Endodermal cell (in vitro differentiated cells): Measurements from ENCODE around the gene PSME3IP1. TPM values are rescaled to one million over a fixed set of nuclear protein-coding genes. Genes with fewer than 3 reads are reported as not detected.

ENCODE experiments used
- DNase-seq: peaks from one replicate; pipeline ENCODE4 v3.0.0-alpha.2; 2017
- H3K27ac ChIP-seq: 2 replicates; pipeline ENCODE4 v1.5.1; 2013; ENCODE audit warnings: mild to moderate bottlenecking, low read depth, low read length, moderate library complexity
- H3K27me3 ChIP-seq: 2 replicates; pipeline ENCODE4 v1.6.1; 2013; ENCODE audit warnings: mild to moderate bottlenecking, low read length, moderate library complexity; ENCODE audit not compliant: insufficient read depth, control insufficient read depth, poor library complexity, severe bottlenecking
- H3K36me3 ChIP-seq: 2 replicates; pipeline ENCODE4 v1.7.0; 2013; ENCODE audit warnings: mild to moderate bottlenecking, low read length, moderate library complexity; ENCODE audit not compliant: control insufficient read depth, insufficient read depth
- H3K4me1 ChIP-seq: one replicate; pipeline ENCODE4 v1.7.0; 2013; ENCODE audit warnings: low read length; ENCODE audit not compliant: control insufficient read depth, insufficient read depth
- H3K4me3 ChIP-seq: 2 replicates; pipeline ENCODE4 v1.5.1; 2013; ENCODE audit warnings: mild to moderate bottlenecking, low read length, moderate library complexity
- H3K9ac ChIP-seq: 2 replicates; pipeline ENCODE4 v1.6.1; 2013; ENCODE audit warnings: mild to moderate bottlenecking, low read length, moderate library complexity; ENCODE audit not compliant: poor library complexity, severe bottlenecking; ENCODE audit errors: extremely low read depth
- H3K9me3 ChIP-seq: 2 replicates; pipeline ENCODE4 v1.6.1; 2013; ENCODE audit warnings: mild to moderate bottlenecking, low read length, moderate library complexity; ENCODE audit not compliant: control insufficient read depth
- H3K27ac Mint-ChIP-seq: 2 replicates; pipeline ENCODE4 v1.8.0; 2020; ENCODE audit warnings: mixed read lengths
- H3K27me3 Mint-ChIP-seq: 2 replicates; pipeline ENCODE4 v1.8.0; 2021; ENCODE audit warnings: mild to moderate bottlenecking, mixed read lengths; ENCODE audit not compliant: insufficient read depth
- H3K36me3 Mint-ChIP-seq: 2 replicates; pipeline ENCODE4 v1.8.0; 2020; ENCODE audit warnings: low read depth, mixed read lengths
- H3K4me1 Mint-ChIP-seq: 2 replicates; pipeline ENCODE4 v1.8.0; 2020; ENCODE audit warnings: mixed read lengths
- H3K4me3 Mint-ChIP-seq: 2 replicates; pipeline ENCODE4 v1.8.0; 2020; ENCODE audit warnings: mild to moderate bottlenecking, moderate library complexity, mixed read lengths
- H3K9me3 Mint-ChIP-seq: 2 replicates; pipeline ENCODE4 v1.8.0; 2020; ENCODE audit warnings: mild to moderate bottlenecking, mixed read lengths
- WGBS, 2 experiments: methylation state at CpG; one replicate each; pipeline versions ENCODE4 v1.1.5 to v1.1.7; 2013; ENCODE audit warnings: missing lambda C conversion rate in 2 of 2, mixed read lengths in 1 of 2; ENCODE audit not compliant: insufficient coverage in 1 of 2, insufficient read length in 1 of 2; 5-methylcytosine and 5-hydroxymethylcytosine counted together
- total RNA-seq, 2 donors: library from RNA; stranded (reverse); fragmentation: NEBNext Ultra II Directional in 1 of 2; extraction: Animal tissue kit (Norgen Biotek cat#: 25700) in 1 of 2; gene quantifications; 2 replicates in 1 of 2; 3 replicates in 1 of 2; pipeline ENCODE4 v1.2.1, GENCODE V29; 2021
- TF ChIP-seq, protein P1 (sequence below): fragments of 200-600 bp; sonication (generic); conservative IDR thresholded peaks from 2 replicates; pipeline ENCODE4 v1.5.0; 2021; ENCODE audit warnings: antibody characterized with exemption, mild to moderate bottlenecking

The PSME3IP1 gene
- total RNA-seq, 2 donors from 2014 or later, result 94.2 to 102 TPM

DNA sequence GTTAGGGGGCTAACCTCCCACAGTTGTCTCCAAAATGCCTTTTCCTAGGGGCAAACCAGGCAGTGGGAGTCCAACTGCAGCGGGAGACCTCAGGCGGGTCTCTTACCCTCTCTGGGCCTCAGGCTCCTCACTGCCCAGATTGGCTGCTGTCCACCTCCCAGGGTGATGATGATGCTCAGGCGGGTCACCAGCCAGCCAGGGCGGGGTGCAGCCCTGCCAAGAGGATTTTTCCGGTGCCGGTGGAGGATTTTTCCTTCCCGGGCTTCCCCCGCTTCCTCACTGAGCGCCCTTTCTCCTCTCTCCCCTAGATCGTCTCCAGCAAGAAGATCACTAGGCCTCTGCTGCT, 70.7 kb downstream of the PSME3IP1 start:
- H3K36me3 Mint-ChIP-seq, result peaks cover 2% of the 10 kb centered on the region
- H3K9me3 Mint-ChIP-seq, result no peaks in the 10 kb centered on the region
- 79 to 81% methylated on average over 4 to 10 of the region's 10 CpGs for WGBS, 2 experiments
- H3K4me3 Mint-ChIP-seq, result no peak overlapping the region
- Histone ChIP-seq H3K4me3 (no peak overlapping the region), H3K4me1 (no peaks in the 10 kb centered on the region), H3K9ac (no peak overlapping the region), H3K27ac (peak overlapping the region; percentile 93), H3K36me3 (peaks cover 6% of the 10 kb centered on the region), H3K9me3 (no peaks in the 10 kb centered on the region), H3K27me3 (no peaks in the 10 kb centered on the region)
- no peak for DNase-seq
- no peak overlapping the region for H3K27ac Mint-ChIP-seq
- TF ChIP-seq, protein P1, sequence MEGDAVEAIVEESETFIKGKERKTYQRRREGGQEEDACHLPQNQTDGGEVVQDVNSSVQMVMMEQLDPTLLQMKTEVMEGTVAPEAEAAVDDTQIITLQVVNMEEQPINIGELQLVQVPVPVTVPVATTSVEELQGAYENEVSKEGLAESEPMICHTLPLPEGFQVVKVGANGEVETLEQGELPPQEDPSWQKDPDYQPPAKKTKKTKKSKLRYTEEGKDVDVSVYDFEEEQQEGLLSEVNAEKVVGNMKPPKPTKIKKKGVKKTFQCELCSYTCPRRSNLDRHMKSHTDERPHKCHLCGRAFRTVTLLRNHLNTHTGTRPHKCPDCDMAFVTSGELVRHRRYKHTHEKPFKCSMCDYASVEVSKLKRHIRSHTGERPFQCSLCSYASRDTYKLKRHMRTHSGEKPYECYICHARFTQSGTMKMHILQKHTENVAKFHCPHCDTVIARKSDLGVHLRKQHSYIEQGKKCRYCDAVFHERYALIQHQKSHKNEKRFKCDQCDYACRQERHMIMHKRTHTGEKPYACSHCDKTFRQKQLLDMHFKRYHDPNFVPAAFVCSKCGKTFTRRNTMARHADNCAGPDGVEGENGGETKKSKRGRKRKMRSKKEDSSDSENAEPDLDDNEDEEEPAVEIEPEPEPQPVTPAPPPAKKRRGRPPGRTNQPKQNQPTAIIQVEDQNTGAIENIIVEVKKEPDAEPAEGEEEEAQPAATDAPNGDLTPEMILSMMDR, result no peak
- no peaks in the 10 kb centered on the region for H3K27me3 Mint-ChIP-seq
- peaks cover 8% of the 10 kb centered on the region for H3K4me1 Mint-ChIP-seq

DNA sequence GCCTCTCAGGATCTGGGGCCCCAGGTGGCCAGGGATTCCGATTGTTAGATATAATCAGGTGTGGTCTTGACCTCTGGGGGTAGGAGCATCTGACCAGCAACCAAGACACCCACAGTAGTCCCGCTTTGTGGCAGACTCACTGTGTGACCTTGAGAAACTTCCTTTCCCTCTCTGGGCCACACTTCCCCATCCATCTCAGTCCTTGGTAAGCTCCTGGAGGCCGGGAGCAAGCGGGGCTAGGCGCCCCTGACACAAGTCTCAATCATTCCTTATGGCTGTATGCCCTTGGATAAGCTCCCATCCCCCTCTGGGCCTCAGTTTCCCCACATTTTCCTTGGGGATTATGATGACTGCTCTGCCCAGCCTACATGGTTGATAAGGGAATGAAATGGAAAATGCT, 72.2 kb downstream of the PSME3IP1 start:
- Histone ChIP-seq H3K27me3 (no peaks in the 10 kb centered on the region), H3K9me3 (no peaks in the 10 kb centered on the region), H3K4me3 (no peak overlapping the region), H3K27ac (no peak overlapping the region), H3K36me3 (peaks cover 6% of the 10 kb centered on the region), H3K9ac (no peak overlapping the region), H3K4me1 (no peaks in the 10 kb centered on the region)
- Mint-ChIP-seq H3K27me3 (no peaks in the 10 kb centered on the region), H3K9me3 (no peaks in the 10 kb centered on the region), H3K4me1 (peaks cover 8% of the 10 kb centered on the region), H3K4me3 (no peak overlapping the region), H3K36me3 (peaks cover 2% of the 10 kb centered on the region), H3K27ac (no peak overlapping the region)
- TF ChIP-seq, protein P1, result no peak
- DNase-seq, result no peak
- WGBS, 2 experiments, result 93 to 100% methylated on average over 4 to 5 of the region's 5 CpGs

DNA sequence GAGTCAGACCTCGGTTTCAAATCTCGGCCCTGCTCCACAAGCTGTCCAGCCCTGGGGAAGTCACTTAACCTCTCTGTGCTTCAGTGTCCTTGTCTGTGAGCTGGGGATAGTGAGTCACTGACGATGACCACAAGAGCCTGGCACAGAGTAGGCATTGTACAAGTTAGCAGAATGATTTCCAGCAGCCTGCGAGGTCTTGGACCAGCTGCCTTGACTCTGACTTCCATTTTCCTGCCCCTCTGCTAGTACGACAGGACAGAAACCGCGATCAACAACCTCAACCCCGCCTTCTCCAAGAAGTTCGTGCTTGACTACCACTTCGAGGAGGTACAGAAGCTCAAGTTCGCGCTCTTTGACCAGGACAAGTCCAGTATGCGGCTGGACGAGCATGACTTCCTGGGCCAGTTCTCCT, 72.8 kb downstream of the PSME3IP1 start:
- no peak overlapping the region for H3K27ac ChIP-seq
- no peaks in the 10 kb centered on the region for H3K27me3 Mint-ChIP-seq
- TF ChIP-seq, protein P1, result no peak
- DNase-seq, result no peak
- H3K4me1 ChIP-seq, result no peaks in the 10 kb centered on the region
- H3K27me3 ChIP-seq, result no peaks in the 10 kb centered on the region
- no peaks in the 10 kb centered on the region for H3K9me3 ChIP-seq
- WGBS, 2 experiments, result 92 to 94% methylated on average over 13 to 14 of the region's 14 CpGs
- H3K4me1 Mint-ChIP-seq, result peaks cover 8% of the 10 kb centered on the region
- H3K36me3 ChIP-seq, result peaks cover 6% of the 10 kb centered on the region
- H3K4me3 Mint-ChIP-seq, result no peak overlapping the region
- peaks cover 2% of the 10 kb centered on the region for H3K36me3 Mint-ChIP-seq
- H3K9me3 Mint-ChIP-seq, result no peaks in the 10 kb centered on the region
- no peak overlapping the region for H3K4me3 ChIP-seq
- H3K27ac Mint-ChIP-seq, result no peak overlapping the region
- no peak overlapping the region for H3K9ac ChIP-seq
